Fibroblast of lung (primary cell): ENCODE data around the gene FAM193B.

Experiments
- CTCF ChIP-seq, 2 donors: IDR thresholded peaks in 1 of 2; conservative IDR thresholded peaks in 1 of 2; 1 replicate in 1 of 2; 2 replicates in 1 of 2; pipeline ENCODE4 v1.5.1; 2011 to 2012; ENCODE audit warnings: low read length in 2 of 2, control low read depth in 1 of 2, inconsistent platforms in 1 of 2, low read depth in 1 of 2, mild to moderate bottlenecking in 1 of 2
- EZH2 ChIP-seq: IDR thresholded peaks from 2 replicates; pipeline ENCODE4 v1.5.1; 2012; ENCODE audit warnings: low read length, control low read depth, mild to moderate bottlenecking; ENCODE audit errors: missing control alignments

GRCh38 chr5:177565046-177565445 is 10.7 kb upstream of the FAM193B start:
- TF ChIP-seq CTCF (conservative IDR thresholded peaks at IDR 0.05 in 1 of 2, IDR thresholded peaks at IDR 0.05 in 1 of 2; ENCODE audit: low read depth in 1 of 2, low read length in 2 of 2) (no peak), EZH2 (no peak)
